Stimulated activated CD4-positive, alpha-beta T cell treated with anti-CD3 and anti-CD28 coated beads, Interleukin-15, amount 100 ng/mL, for 48 hours (primary cell): ENCODE measurements around the gene GNPDA2.
"Not testable (repeated sequence)": the region's sequence is repeated elsewhere in the genome, so short reads cannot be mapped to it uniquely, and the experiment has no call there.

Experiments used
- DNase-seq, 2 donors: peaks; one replicate each; pipeline ENCODE4 v3.0.0-alpha.2; 2020; ENCODE audit warnings: low read depth in 2 of 2

Gene GNPDA2

DNA sequence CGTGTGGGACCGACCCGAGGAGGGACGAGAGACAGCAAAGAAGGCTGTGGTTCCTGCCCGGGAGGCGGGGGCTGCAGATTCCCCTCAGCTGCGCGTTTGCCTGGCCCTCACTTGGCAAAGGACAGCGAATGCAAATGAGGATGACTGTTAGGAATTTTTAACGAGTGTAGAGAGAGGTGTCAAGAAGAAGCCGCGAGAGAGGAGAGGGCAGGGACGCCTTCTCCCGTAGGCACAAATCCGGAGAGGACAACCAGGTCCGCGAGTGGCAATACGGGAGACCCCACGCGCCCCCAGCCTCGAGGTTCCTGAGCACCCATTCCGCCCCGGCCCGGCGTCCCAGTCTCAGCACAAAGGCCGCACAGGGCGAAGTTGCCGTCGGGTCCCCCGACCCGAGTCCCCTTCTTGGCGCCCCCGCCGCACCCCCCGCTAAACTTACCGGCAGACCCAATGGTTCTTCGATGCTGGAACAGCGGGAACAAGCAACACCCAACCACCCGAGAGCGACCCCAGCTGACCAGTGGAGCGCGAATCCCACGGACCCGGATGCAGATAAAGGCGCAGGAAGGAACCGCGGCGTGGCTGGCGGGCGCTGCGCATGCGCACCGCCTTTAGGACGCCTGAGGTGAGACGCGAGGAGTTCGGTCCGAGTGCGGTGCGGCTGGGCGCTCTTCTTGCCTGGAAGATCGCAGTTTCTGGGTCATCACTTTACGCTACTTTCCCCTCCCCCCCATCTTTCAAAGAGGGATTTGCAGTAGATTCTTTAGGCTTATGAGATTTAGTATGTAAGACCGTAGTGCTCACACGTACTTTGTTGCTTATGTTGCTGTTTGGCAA lies at the start of gene GNPDA2:
Gene GNPDA2, minus strand, starts transcription at position 519 of the 834 bp plus-strand sequence. CDS start 4,349 bp downstream, outside the sequence.
- DNase-seq: peak; percentile 68 to 74

DNA sequence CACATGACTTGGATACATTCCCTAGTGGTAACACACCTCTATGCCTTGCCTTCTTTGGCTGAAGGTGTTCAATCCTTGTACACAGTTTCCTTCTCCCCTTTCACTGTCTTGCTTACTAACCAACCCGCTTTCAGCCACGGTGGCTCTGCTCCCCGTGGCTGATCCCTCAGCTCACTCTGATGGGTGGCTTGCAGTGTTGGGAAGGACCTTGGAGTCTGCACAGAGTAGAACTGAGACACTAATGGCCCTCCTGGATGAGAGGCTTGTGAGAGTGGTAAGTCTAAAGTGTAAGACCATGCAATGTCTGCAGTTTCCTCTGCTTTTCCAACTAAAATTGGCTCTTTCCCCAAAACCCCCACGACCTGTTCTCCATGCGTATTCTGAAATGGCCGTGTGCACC lies 46.0 kb upstream of the GNPDA2 start:
- DNase-seq: no peak

DNA sequence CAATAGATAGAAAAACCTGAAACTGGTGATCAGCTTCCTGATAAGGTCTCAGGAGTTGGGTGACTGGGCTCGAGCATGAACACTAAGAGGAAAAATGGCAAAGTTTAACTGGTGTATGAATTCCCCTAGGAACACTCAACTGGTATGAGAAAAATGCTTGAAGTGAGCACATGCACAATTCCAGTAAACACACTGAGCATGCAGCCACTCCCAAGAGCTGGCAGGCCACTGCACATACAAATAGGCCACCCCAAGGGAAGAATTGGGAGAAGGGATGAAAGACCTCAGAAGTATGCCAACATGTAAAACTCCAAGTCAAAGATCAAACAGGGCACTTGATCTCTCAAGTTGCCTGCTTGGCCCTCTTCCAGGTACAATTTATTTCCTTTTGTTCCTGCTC lies 45.4 kb upstream of the GNPDA2 start:
- no peak for DNase-seq

DNA sequence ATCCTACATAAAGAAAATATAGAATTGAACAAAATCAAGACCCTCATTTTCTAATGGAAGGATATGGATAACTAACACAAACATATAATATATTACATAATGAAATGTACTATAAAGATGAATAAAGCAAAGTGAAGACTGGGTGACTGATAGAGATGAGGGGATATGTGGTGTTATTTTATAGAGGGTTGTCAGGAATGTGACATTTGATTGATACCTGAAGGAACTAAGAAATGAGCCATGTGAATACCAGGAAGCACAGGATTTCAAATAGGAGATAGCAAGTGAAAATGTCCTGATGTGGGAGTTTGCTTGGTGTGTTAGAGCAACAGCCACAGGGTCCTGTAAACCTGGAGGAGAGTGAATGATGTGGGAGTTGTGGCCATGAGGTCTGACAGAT lies 40.1 kb upstream of the GNPDA2 start:
- no peak for DNase-seq

DNA sequence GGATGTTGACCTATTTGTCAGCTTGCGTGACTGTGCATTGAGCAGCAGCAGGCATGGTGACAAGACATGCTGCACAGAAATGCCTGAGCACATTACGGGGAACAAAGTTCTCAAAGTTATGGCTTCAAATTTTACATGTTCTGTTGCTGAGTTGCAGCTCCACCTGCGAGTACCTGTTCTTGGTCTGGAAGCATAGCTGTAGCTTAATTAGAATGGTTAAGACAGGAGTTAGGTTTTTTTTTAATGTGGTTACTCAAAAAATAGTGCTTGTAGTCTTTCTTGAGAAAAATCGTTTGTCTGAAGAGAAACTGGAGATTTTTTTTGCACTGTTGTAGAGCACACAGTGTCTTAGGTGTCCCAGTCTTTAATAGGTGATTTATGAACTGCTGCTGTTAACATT lies 38.8 kb upstream of the GNPDA2 start:
- DNase-seq: no peak

DNA sequence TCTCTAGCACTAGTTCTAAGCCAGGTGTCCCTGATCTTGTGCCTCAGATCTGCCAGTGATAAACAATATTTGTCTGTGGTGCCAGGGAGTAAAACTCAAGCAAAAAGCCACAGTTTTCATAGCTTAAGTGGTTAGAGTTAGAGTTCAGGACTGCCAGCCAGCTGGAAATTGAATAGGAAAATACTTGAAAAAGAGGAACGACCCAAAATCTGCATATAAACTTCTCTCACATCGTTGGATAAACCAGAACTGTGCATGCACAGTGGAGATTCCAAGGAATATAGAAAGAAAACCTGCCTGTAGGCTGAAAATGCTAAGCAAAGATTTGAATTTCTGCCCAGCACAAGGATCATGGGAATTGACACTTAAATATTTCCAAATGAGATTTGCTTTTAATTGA lies 35.0 kb upstream of the GNPDA2 start:
- no peak for DNase-seq

DNA sequence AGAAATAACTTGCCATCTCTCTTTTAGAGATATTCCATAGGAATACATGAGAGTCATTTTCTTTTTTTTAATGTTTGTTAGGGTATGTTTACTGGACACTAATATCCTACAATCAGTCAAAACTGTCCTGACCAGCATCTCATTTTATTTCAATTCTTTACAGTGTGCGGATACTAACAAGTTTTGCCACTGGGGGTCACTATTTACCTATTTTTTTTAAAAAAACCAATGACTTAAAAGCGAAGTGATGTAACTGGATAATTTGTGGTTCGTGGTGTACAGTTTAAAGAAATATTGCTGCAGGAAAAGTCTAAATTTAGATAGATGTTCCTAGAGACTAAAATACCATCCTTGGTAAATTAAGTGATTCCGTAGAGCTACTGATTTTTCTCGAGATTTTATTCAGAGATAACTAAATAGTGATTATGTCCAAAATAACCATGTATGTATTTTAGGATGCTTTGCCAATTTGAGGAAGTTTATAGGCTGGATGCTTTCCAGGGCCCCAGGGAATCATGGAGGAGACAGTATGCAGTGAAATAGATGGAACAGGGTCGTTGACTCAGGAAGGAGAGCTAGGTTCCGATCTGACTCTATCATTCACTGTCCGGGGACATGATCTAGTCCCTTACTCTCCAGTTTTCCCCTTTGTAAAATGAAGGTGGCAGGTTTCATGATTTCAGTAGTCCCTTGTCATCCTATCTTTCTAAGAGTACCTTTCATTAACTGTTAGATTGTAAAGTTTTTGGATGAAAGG lies 34.0 kb upstream of the GNPDA2 start:
- DNase-seq: no peak

DNA sequence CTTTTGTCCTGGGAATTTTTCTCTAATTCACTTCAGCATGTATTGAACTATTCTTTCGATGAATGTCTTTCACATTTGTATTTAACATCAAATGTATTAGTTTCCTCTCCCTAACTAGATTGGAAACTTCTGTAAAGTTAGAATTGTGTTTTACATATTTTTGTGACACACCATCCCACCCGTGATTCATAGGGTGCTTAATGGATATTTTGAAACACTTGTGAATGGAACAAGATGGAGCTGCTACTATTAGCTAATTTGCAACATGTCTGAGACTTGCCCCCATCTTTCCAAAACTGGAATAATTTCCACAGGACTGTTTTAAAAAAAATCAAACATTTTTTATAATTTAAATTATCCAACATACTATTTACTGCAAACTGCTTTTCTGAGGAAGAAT lies 30.2 kb upstream of the GNPDA2 start:
- DNase-seq: no peak

DNA sequence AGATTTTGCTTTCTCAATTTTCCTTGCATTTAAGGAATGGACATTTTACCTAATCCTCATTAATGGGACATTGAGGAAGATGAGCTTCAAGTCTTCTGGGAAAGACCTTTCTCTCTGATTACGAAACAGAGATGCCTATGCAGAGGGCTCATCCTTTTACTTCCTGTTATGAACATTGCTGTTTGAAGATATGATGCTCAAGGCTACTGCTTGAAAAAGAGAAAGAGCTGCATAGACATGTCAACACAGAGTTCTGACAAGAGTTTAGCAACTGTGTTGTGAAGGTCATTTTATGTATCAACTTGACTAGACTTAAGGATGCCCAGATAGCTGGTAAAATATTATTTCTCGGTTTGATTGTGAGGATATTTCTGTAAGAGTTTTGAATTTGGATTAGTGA lies 13.8 kb upstream of the GNPDA2 start:
- DNase-seq: no peak

DNA sequence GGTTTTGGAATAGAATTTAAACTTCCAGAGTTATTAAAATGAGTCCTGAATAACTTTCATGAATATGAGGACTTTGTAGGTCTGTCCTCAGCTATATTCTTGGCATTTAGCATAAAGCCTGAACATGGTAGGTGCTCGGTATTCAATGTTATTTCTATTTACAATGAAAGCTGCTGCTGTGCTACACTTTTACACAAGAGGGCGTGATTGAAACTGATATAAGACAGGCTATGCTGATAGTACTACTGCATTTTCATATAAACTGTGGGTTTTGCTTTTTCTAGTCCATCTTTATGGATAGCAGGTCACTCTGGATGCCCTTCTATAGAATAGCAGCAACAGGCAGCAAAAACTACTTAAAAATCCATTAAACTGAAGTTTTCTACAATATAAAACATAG lies 12.3 kb upstream of the GNPDA2 start:
- no peak for DNase-seq

DNA sequence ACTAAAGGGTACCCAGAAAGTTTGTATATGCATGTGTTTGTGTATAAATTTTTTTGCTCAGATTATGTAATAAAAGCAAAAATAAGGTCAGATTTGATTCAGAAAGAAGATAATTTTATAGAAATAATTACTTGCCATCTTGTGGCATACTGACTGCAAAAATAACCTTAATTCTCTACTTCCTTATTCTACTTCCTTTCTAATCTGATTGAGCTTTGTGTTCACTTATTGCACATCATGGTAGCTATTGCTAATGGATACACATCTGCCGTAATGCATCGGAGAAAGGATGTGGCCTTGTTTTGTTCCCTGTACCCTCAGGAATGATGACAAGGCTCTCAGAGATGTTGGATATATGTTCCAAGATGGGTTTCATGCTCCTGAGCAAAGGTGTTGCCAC lies 10.5 kb upstream of the GNPDA2 start:
- no peak for DNase-seq

DNA sequence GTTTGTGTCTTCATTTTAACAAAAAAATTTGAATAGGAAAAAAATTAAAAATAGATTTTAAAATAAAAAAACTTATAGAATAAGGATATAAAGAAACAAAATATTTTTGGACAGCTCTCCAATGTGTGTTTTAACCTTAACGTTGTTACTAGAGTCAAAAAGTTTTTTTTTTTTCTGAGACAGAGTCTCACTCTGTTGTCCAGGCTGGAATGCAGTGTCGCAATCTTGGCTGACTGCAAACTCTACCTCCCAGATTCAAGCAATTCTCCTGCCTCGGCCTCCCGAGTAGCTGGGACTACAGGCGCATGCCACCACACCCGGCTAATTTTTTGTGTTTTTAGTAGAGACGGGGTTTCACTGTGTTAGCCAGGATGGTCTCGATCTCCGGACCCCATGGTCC lies 2.3 kb upstream of the GNPDA2 start:
- DNase-seq: not testable (repeated sequence)

DNA sequence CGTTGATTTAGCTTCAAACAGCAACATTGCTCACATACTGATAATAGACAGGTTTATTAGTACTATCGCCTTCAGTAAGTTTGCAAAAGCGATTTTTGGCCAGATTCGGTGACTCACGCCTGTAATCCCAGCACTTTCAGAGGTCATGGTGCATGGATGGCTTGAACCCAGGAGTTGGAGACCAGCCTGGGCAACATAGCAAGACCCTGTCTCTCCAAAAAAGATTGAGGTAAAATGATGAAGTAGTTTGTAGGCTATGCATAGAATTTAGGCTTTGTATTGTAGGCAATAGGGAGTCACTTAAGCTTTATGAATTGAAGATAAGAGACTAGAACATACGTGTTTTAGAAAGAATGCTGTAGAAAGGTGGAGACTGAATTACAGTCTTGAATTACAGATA lies 1.1 kb upstream of the GNPDA2 start:
- no peak for DNase-seq

DNA sequence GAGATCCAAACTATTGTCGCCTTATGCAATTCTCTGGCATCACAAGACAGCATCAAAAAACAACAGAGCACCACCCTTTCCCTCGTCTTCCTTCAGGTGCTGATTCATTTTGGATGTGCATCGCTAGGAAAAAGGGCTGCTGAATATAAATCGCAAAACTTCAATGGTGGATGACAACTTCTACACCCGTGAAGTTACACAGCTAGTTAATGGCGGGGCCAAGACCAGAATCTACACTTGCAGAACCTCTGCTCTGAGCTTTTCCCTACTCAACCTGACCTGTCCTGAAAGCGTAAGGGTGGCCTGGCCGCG lies 674 bp downstream of the GNPDA2 start:
- DNase-seq: no peak

DNA sequence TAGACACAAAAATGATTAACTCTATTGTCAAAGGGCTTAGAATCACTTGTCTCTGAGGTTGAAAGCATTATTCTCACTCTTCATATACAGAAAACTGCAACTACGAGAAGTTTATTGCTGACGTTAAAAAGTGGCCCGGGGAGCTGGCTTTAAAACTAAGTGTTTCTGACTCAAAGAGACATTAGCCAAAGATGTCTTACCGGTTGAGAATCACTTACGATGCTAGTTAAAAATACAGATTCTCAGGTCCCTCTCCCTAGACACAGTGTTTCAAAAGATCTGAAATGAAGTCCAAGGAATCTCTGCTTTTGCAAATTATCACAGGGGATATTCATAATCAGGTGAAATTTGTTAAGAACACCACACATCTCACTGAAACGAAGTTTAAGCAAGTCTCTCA lies 1.2 kb downstream of the GNPDA2 start:
- DNase-seq: no peak

DNA sequence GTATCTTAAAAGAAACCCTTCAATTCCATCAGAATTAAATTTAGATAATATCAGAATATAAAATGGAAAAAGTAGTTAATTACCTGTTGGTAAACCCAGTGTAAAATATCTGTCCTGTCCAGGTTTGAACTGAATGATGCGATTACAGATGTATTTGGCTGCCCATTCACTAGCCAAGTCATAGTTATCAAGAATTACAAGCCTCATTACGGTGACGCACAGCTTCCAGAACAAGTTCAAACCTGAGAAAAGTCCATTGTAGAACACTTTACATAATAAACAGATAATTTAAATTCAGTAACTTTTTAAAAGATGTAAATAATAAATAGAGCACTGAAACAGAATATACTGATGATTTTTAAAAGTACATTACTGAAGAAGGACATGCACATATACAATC lies 4.4 kb downstream of the GNPDA2 start:
- DNase-seq: no peak

DNA sequence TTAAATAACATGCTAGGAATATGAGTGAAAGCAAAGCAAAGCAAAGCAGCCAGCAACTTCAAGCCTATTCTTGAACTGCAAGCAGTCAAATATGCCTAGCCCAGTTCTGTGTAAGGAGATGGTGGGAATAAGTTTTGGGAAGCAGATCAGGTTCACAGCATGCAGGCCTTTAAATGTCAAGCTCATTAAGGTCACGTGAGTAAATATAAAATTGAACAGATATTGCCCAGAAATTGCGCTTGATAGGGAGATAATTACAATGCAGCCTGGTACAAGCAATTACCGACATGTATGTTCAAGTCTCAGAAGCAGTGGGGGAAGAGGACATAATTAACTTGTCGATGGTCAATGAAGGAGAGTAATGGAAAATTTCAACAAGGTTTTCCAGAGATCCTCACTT lies 6.0 kb downstream of the GNPDA2 start:
- DNase-seq: no peak

DNA sequence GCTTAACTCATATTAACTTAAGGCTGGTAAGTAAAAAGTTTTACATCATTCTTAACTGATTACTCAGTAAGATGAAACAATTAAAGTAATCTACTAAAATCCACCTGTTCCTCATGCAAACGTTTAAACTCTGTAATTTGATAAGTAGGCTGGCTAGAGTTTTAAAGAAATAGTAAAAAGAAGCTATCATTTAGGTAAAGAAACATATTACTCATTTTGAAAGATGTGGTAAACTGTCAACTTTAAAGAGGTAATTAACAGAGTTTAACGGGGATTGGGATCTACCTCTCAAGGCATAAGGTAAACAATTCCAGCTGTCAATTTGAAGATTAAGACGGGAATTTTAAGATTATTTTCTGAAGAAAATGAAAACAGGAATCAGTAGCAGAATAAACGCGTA lies 9.8 kb downstream of the GNPDA2 start:
- DNase-seq: no peak

DNA sequence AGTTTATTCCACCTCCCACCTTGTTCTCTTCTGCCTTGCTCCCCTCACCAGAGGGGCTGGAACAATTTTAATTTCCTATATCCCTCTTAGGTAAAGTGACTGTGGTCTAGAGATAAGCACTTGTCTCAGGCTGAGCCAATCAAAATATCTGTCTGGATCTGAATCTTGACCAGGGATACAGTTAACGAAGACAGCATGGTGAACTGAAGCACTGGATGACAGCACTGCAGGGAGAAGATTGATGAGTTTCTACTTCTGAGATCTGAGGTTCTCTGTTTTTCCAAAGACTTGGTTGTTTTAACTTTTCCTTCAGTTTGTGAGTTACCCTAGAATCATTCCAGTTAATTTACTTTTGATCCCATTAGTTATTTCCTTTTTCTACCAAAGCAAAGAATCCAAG lies 13.2 kb downstream of the GNPDA2 start:
- DNase-seq: no peak

DNA sequence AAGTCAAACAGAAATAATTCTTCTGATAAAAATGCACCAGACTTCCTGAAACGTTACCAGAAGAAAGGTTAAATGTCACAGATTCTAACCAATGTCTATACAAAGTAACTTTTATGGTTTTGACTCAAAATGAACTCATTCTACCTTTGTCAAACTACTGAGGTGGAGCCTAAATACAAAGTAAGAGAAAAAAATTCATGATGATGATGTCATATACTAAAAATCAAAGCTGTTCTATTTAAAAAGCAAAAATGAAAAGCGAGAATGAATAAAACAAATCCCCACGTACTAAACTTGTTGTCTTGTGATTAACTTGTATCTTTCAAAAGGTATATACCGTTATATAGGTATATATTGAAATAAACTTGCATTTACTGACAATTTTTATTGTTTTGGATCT lies 21.7 kb downstream of the GNPDA2 start:
- no peak for DNase-seq

DNA sequence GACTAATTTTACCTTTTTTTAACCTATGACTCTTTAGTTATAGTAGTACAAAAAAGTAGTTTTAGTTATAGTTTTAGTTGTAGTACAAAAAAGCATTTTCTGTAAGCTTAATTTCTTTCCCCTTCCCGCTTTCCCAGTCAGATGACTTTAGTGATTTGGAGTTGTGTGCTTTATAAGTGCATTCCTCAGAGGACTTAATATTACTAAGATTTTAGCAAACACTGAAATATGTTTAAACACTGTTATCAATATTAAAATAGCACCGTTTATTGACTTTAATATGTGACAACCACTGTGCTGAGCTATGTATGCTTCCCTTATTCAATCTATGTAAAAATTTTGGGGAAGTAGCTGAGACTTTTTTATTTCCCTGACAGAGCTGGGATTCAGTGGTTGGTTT lies 25.3 kb downstream of the GNPDA2 start:
- no peak for DNase-seq

DNA sequence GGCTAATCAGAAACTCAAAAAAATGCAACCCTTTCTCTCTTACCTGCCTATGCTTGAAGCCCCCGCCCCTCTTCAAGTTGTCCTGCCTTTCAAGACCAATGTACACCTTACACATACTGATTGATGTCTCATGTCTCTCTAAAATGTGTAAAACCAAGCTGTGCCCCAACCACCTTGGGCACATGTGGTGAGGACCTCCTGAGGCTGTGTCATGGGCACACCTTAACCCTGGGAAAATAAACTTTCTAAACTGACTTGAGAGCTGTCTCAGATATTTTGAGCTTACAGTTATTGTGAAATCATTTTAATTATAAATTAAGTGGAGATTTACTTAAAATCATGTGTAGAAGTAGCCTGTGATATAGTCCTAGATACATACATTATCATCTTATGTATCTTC lies 25.9 kb downstream of the GNPDA2 start:
- DNase-seq: no peak

DNA sequence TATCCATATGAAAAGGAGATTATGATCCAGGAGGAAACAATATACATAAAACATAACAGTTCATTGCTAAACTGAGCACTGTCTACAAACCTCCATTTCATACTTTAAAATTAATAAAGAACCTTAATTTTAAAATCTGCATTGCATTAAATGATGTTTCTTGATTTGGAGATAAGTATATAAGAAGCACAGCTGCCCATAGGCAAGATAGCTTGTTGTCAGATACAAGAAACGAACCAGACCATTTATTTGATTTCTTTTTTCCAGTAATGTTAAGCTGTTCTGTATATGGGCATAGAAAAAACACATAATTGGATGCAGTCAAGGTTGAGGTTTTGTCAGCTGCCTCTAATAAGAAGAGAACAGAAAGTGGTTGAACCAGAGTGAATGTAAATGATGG lies 41.7 kb downstream of the GNPDA2 start:
- DNase-seq: no peak

DNA sequence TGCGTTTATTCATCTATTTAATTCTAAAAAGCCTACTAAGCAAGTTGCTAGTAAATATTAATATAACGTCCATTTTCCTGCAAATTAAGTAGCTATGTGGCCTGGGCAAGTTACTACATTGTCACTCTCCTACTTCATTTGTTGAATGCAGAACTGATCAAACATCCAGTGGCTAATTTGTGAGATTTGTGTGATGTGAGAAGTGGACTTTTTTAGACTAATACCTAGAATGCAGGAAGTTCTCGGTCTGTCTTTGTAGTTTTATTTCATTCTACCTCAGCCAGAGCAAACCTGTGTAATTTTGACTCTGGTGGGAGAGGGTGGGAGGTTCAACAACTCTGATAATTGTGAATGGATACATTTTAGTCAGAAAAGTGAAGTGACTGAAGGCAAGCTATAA lies 47.3 kb downstream of the GNPDA2 start:
- no peak for DNase-seq
